Adipocyte (in vitro differentiated cells): ENCODE measurements around the gene NOVA2.
A peak's percentile ranks its signal among the peaks of the same experiment; 100 is the strongest.

Experiments
- DNase-seq: peaks from one replicate; pipeline ENCODE4 v3.0.0-alpha.2; 2015; ENCODE audit warnings: low read depth
- H3K27me3 ChIP-seq: replicated peaks from 2 replicates; pipeline ENCODE4 v1.7.0; 2013; ENCODE audit warnings: mild to moderate bottlenecking, low read length, moderate library complexity; ENCODE audit not compliant: control insufficient read depth, insufficient read depth
- H3K36me3 ChIP-seq: 2 replicates; pipeline ENCODE4 v1.7.0; 2013; ENCODE audit warnings: low read length, mild to moderate bottlenecking, moderate library complexity; ENCODE audit not compliant: control insufficient read depth, insufficient read depth, severe bottlenecking
- H3K4me1 ChIP-seq: 2 replicates; pipeline ENCODE4 v1.7.0; 2013; ENCODE audit warnings: mild to moderate bottlenecking, low read length, moderate library complexity; ENCODE audit not compliant: control insufficient read depth, insufficient read depth
- H3K4me3 ChIP-seq: 2 replicates; pipeline ENCODE4 v1.7.0; 2013; ENCODE audit warnings: mild to moderate bottlenecking, low read length, moderate library complexity
- H3K9ac ChIP-seq: 2 replicates; pipeline ENCODE4 v1.7.0; 2013; ENCODE audit warnings: mild to moderate bottlenecking, low read length, moderate library complexity
- H3K9me3 ChIP-seq: 2 replicates; pipeline ENCODE4 v1.7.0; 2013; ENCODE audit warnings: mild to moderate bottlenecking, low read length, moderate library complexity; ENCODE audit not compliant: control insufficient read depth

Gene NOVA2

GRCh38 chr19:45913874-45914830 is 59.5 kb downstream of the NOVA2 start, which contains the start of gene NANOS2:
Gene NANOS2, minus strand, starts transcription at chr19:45914778. Its CDS starts 85 bp downstream, at chr19:45914693.
- DNase-seq, result no peak

GRCh38 chr19:45911291-45911690 is 62.4 kb downstream of the NOVA2 start:
- DNase-seq, result no peak
- Histone ChIP-seq H3K9ac (no peak overlapping the region), H3K27me3 (peaks cover 25% of the 10 kb centered on the region), H3K36me3 (no peaks in the 10 kb centered on the region), H3K4me1 (peaks cover 13% of the 10 kb centered on the region), H3K4me3 (no peak overlapping the region), H3K9me3 (no peaks in the 10 kb centered on the region)

More at GRCh38 chr19:45913874-45914830, 59.5 kb downstream of the NOVA2 start, which contains the start of gene NANOS2:
- Histone ChIP-seq H3K9ac (no peak within 1 kb of the TSS), H3K4me1 (peaks cover 6% of the 10 kb centered on the region), H3K27me3 (peaks cover 32% of the 10 kb centered on the region), H3K36me3 (no peaks in the 10 kb centered on the region), H3K4me3 (no peak within 1 kb of the TSS), H3K9me3 (no peaks in the 10 kb centered on the region)

GRCh38 chr19:45908956-45909355 is 64.7 kb downstream of the NOVA2 start:
- DNase-seq, result no peak
- H3K27me3 ChIP-seq, result peaks cover 23% of the 10 kb centered on the region
- no peak overlapping the region for H3K9ac ChIP-seq
- H3K36me3 ChIP-seq, result no peaks in the 10 kb centered on the region
- H3K4me1 ChIP-seq, result peaks cover 15% of the 10 kb centered on the region
- no peak overlapping the region for H3K4me3 ChIP-seq
- no peaks in the 10 kb centered on the region for H3K9me3 ChIP-seq

- Histone ChIP-seq H3K4me3 (no peak overlapping the region), H3K36me3 (no peaks in the 10 kb centered on the region), H3K4me1 (peaks cover 20% of the 10 kb centered on the region), H3K27me3 (peaks cover 6% of the 10 kb centered on the region), H3K9me3 (no peaks in the 10 kb centered on the region), H3K9ac (peak overlapping the region; percentile 28)
- no peak for DNase-seq
Measured at GRCh38 chr19:45906221-45906620, 67.4 kb downstream of the NOVA2 start.

GRCh38 chr19:45905011-45905410 is 68.7 kb downstream of the NOVA2 start:
- H3K4me1 ChIP-seq, result peaks cover 28% of the 10 kb centered on the region

GRCh38 chr19:45902651-45903625 is 70.7 kb downstream of the NOVA2 start:
- H3K9me3 ChIP-seq, result no peaks in the 10 kb centered on the region
- peak overlapping the region; percentile 96 for H3K9ac ChIP-seq
- H3K4me3 ChIP-seq, result peak overlapping the region; percentile 98
- H3K4me1 ChIP-seq, result peaks cover 28% of the 10 kb centered on the region
- H3K27me3 ChIP-seq, result no peaks in the 10 kb centered on the region
- peaks cover 14% of the 10 kb centered on the region for H3K36me3 ChIP-seq
- DNase-seq, result peak; percentile 99

More at GRCh38 chr19:45905011-45905410, 68.7 kb downstream of the NOVA2 start:
- Histone ChIP-seq H3K36me3 (peaks cover under 1% of the 10 kb centered on the region), H3K4me3 (no peak overlapping the region), H3K9me3 (no peaks in the 10 kb centered on the region), H3K9ac (no peak overlapping the region), H3K27me3 (no peaks in the 10 kb centered on the region)
- no peak for DNase-seq

- Histone ChIP-seq H3K9ac (peak within 1 kb of the TSS; percentile 96), H3K4me3 (peak within 1 kb of the TSS; percentile 98), H3K36me3 (peaks cover 21% of the 10 kb centered on the region), H3K4me1 (peaks cover 28% of the 10 kb centered on the region), H3K9me3 (no peaks in the 10 kb centered on the region), H3K27me3 (no peaks in the 10 kb centered on the region)
- DNase-seq, result peak; percentile 25
Measured at GRCh38 chr19:45901912-45902650, 71.6 kb downstream of the NOVA2 start, which contains the start of gene MYPOP. Gene MYPOP, minus strand, starts transcription at chr19:45902613. Its CDS starts 840 bp downstream, at chr19:45901773.

- Histone ChIP-seq H3K4me3 (peak overlapping the region; percentile 98), H3K36me3 (peaks cover 21% of the 10 kb centered on the region), H3K9me3 (no peaks in the 10 kb centered on the region), H3K4me1 (peaks cover 23% of the 10 kb centered on the region), H3K27me3 (no peaks in the 10 kb centered on the region), H3K9ac (peak overlapping the region; percentile 75)
- DNase-seq, result peak; percentile 87
Measured at GRCh38 chr19:45901432-45901911, 72.2 kb downstream of the NOVA2 start.

- no peaks in the 10 kb centered on the region for H3K27me3 ChIP-seq
- peaks cover 21% of the 10 kb centered on the region for H3K36me3 ChIP-seq
- H3K4me3 ChIP-seq, result peak overlapping the region; percentile 98
- peak overlapping the region; percentile 75 for H3K9ac ChIP-seq
- peaks cover 23% of the 10 kb centered on the region for H3K4me1 ChIP-seq
- H3K9me3 ChIP-seq, result no peaks in the 10 kb centered on the region
- no peak for DNase-seq
Measured at GRCh38 chr19:45900738-45901431, 72.8 kb downstream of the NOVA2 start.
